ENCODE data around the gene ZAR1L. TPM values are rescaled to one million over a fixed set of nuclear protein-coding genes. Genes with fewer than 3 reads are reported as not detected.

The ZAR1L gene, protein sequence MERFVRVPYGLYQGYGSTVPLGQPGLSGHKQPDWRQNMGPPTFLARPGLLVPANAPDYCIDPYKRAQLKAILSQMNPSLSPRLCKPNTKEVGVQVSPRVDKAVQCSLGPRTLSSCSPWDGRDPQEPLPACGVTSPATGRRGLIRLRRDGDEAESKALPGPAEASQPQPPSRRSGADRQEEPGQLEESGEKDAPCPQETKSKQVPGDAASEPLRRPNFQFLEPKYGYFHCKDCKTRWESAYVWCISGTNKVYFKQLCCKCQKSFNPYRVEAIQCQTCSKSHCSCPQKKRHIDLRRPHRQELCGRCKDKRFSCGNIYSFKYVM
- not detected in 2 replicates for total RNA-seq

DNA sequence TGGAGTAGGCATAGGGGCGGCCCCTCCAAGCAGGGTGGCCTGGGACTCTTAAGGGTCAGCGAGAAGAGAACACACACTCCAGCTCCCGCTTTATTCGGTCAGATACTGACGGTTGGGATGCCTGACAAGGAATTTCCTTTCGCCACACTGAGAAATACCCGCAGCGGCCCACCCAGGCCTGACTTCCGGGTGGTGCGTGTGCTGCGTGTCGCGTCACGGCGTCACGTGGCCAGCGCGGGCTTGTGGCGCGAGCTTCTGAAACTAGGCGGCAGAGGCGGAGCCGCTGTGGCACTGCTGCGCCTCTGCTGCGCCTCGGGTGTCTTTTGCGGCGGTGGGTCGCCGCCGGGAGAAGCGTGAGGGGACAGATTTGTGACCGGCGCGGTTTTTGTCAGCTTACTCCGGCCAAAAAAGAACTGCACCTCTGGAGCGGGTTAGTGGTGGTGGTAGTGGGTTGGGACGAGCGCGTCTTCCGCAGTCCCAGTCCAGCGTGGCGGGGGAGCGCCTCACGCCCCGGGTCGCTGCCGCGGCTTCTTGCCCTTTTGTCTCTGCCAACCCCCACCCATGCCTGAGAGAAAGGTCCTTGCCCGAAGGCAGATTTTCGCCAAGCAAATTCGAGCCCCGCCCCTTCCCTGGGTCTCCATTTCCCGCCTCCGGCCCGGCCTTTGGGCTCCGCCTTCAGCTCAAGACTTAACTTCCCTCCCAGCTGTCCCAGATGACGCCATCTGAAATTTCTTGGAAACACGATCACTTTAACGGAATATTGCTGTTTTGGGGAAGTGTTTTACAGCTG, at the start of gene ZAR1L, which contains the start of gene BRCA2:
Gene ZAR1L (minus strand): TSS at position 126 of the 790 bp plus-strand sequence. CDS start 3,438 bp downstream, outside the sequence.
Gene BRCA2 (plus strand): TSS at position 271 of the 790 bp plus-strand sequence. CDS start 953 bp downstream, outside the sequence.

Other genes starting within 250 kb of the ZAR1L start
- 1.0 and 1.3 TPM in 2 replicates for gene BRCA2, start 145 bp upstream of the ZAR1L start, total RNA-seq
- gene N4BP2L1, start 112.8 kb upstream of the ZAR1L start, total RNA-seq: 2.7 and 3.8 TPM in 2 replicates
- 89.4 and 101 TPM in 2 replicates for gene N4BP2L2, start 223.4 kb upstream of the ZAR1L start, total RNA-seq

All from bronchial smooth muscle cell (primary cell).